KBM-7 (cell line): ENCODE data around the gene PDHB.

Experiments used
- DNase-seq: peaks from one replicate; pipeline ENCODE4 v3.0.0-alpha.2; 2015
- in situ Hi-C: fragments of 300-500 bp; cut with MboI; formaldehyde crosslinking; loops from 2 replicates; pipeline ENCODE4 v1.14.3; 2020; ENCODE audit warnings: low sequenced_read_pairs, low pct_unique_long_range_greater_than_20kb, mixed read lengths

The PDHB gene

GRCh38 chr3:58411851-58412830, 21.5 kb downstream of the PDHB start:
- in situ Hi-C loops = no loop called here
- no peak for DNase-seq

GRCh38 chr3:58411036-58411435, 22.6 kb downstream of the PDHB start:
- no peak for DNase-seq
- in situ Hi-C loops = no loop called here

- no peak for DNase-seq
- in situ Hi-C loops = no loop called here
Measured at GRCh38 chr3:58409663-58410062, 24.0 kb downstream of the PDHB start.

GRCh38 chr3:58408906-58409305, 24.7 kb downstream of the PDHB start:
- in situ Hi-C loops = no loop called here
- DNase-seq = no peak

GRCh38 chr3:58404396-58404795, 29.2 kb downstream of the PDHB start:
- no peak for DNase-seq
- in situ Hi-C loops = no loop called here

- DNase-seq = no peak
- in situ Hi-C loops = no loop called here
Measured at GRCh38 chr3:58403513-58404109, 30.0 kb downstream of the PDHB start.

GRCh38 chr3:58398669-58399333, 34.8 kb downstream of the PDHB start:
- no peak for DNase-seq
- in situ Hi-C loops = no loop called here

GRCh38 chr3:58394339-58394738, 39.3 kb downstream of the PDHB start:
- DNase-seq = no peak
- in situ Hi-C loops = no loop called here

GRCh38 chr3:58392181-58392580, 41.5 kb downstream of the PDHB start:
- no peak for DNase-seq
- in situ Hi-C loops = no loop called here

- no peak for DNase-seq
- in situ Hi-C loops = no loop called here
Measured at GRCh38 chr3:58391156-58391865, 42.3 kb downstream of the PDHB start.

- no peak for DNase-seq
- in situ Hi-C loops = no loop called here
Measured at GRCh38 chr3:58388550-58389091, 45.0 kb downstream of the PDHB start.

GRCh38 chr3:58387650-58388546, 45.7 kb downstream of the PDHB start:
- in situ Hi-C loops = no loop called here

GRCh38 chr3:58386626-58387365, 46.8 kb downstream of the PDHB start:
- in situ Hi-C loops = no loop called here
- DNase-seq = peak; percentile 56

More at GRCh38 chr3:58387650-58388546, 45.7 kb downstream of the PDHB start:
- no peak for DNase-seq

- in situ Hi-C loops = no loop called here
Measured at GRCh38 chr3:58384381-58385090, 49.1 kb downstream of the PDHB start.

GRCh38 chr3:58383904-58384303, 49.7 kb downstream of the PDHB start:
- no peak for DNase-seq
- in situ Hi-C loops = no loop called here

More at GRCh38 chr3:58384381-58385090, 49.1 kb downstream of the PDHB start:
- no peak for DNase-seq

GRCh38 chr3:58383476-58383875, 50.2 kb downstream of the PDHB start:
- no peak for DNase-seq
- in situ Hi-C loops = no loop called here
